HCT116 (cell line): ENCODE data around the gene USP27X.

ENCODE experiments used
- CTCF ChIP-seq, 3 experiments: fragments of 200-600 bp in 1 of 3; sonication (generic) in 1 of 3; IDR thresholded peaks in 2 of 3; conservative IDR thresholded peaks in 1 of 3; 2 replicates each; pipeline ENCODE4 v1.5.1; 2012 to 2017; ENCODE audit warnings: low read depth in 2 of 3, low read length in 2 of 3, antibody characterized with exemption in 1 of 3, borderline replicate concordance in 1 of 3, control low read depth in 1 of 3, mild to moderate bottlenecking in 1 of 3, mixed read lengths in 1 of 3, mixed run types in 1 of 3, moderate library complexity in 1 of 3; ENCODE audit not compliant: insufficient read depth in 1 of 3
- EZH2 ChIP-seq: fragments of 200-600 bp; sonication (generic); IDR thresholded peaks from 2 replicates; pipeline ENCODE4 v1.6.1; 2017; ENCODE audit warnings: antibody characterized with exemption, mixed run types
- SIN3A ChIP-seq: IDR thresholded peaks from 2 replicates; pipeline ENCODE4 v1.6.1; 2012; ENCODE audit warnings: low read depth

DNA sequence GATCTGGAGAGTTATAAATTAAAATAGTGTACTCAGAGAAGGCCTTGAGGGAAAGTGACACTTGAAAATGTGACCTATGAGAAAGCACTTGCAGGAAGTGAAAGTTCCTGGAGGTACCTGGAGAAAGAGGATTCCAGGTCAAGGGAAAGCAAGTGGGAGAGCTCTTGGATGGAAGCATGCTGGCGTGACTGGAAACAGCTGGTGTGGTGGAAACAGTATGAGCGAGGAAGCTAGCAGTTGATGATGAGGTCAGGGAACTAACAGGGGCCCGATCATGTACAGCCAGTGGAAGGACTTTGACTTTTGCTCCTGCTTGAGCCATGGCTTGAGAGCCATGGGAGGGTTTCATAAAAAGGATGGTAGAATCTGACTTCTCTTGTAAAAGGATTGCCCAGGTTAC, 33.6 kb downstream of the USP27X start:
- TF ChIP-seq SIN3A (no peak), CTCF (IDR thresholded peaks at IDR 0.05 in 2 of 3, conservative IDR thresholded peaks at IDR 0.05 in 1 of 3; ENCODE audit: borderline replicate concordance in 1 of 3, insufficient read depth in 1 of 3, low read depth in 2 of 3, low read length in 2 of 3) (no peak), EZH2 (no peak)
